ENCODE measurements around the gene RARB.
A peak's percentile ranks its signal among the peaks of the same experiment; 100 is the strongest.

Gene RARB

DNA sequence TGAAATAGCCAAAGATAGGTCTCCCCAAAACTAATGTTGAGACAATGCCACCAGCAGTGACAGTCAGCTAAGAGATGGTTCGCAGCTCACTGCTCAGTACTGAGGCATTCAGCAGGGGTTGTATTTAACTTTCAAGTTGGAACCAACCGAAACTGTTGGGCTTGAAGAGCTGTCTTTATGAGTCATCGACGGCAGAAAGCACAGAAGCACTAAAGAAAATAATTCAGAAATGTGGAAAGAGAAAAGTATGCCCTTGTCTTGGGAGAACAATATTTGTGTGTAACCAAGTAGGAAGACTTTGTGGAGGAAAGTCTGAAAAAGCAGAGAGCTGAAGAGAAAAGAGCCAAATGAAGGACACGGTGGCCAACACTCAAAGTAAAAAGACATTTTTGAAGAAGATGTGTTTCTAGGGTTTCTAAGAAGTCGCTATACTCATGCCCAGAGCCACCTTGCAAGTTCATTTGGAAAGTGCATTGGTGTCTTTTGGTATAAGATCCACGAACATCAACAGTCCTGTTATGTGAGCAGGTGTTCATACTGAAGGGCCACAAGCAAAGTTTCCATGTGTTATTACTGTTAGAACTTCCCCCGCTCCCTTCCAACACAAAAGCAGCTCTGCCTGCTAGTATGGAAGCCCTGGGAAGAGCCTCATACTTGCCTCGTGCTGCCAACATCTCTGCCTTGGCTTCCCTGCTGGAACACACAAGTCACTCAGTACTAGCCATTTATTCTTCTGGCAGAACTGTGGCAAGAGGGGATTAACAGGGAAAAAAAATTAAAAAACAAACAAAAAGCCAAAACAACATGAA lies 4.1 kb upstream of the RARB start:
- Mint-ChIP-seq H3K27me3 (ENCODE audit: low read depth) (no peaks in the 10 kb centered on the region), H3K36me3 (ENCODE audit: low read depth) (no peaks in the 10 kb centered on the region), H3K27ac (peak overlapping the region; percentile 99 to 100 (median 99)), H3K9me3 (no peaks in the 10 kb centered on the region), H3K4me3 (peak overlapping the region; percentile 34 to 63 (median 62)), H3K4me1 (peaks cover 48% of the 10 kb centered on the region)
- TF ChIP-seq, protein P1, sequence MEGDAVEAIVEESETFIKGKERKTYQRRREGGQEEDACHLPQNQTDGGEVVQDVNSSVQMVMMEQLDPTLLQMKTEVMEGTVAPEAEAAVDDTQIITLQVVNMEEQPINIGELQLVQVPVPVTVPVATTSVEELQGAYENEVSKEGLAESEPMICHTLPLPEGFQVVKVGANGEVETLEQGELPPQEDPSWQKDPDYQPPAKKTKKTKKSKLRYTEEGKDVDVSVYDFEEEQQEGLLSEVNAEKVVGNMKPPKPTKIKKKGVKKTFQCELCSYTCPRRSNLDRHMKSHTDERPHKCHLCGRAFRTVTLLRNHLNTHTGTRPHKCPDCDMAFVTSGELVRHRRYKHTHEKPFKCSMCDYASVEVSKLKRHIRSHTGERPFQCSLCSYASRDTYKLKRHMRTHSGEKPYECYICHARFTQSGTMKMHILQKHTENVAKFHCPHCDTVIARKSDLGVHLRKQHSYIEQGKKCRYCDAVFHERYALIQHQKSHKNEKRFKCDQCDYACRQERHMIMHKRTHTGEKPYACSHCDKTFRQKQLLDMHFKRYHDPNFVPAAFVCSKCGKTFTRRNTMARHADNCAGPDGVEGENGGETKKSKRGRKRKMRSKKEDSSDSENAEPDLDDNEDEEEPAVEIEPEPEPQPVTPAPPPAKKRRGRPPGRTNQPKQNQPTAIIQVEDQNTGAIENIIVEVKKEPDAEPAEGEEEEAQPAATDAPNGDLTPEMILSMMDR (IDR thresholded peaks at IDR 0.05; ENCODE audit: unreplicated experiment in 3 of 3), result no peak

DNA sequence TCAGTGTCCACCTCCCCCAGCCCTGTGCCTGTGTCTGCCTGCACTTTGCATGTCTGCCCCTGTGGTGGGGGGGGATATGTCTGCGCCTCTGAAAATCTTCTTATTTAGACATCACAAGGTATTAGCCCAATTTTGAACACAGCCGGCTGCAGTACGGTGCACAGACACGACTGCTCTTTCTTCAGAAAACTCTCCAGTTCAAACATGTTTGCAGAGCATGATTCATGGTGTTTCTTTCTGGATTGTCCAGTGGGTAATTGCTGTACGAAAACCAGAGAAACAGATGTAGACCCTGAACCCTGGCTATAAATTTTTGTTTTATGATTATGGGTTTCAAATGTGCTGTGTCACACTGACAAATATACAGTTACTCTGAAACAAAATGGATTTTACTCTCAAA lies 3.4 kb upstream of the RARB start:
- H3K27me3 Mint-ChIP-seq (ENCODE audit: low read depth), result no peaks in the 10 kb centered on the region
- peak overlapping the region; percentile 24 to 63 (median 62) for H3K4me3 Mint-ChIP-seq
- H3K27ac Mint-ChIP-seq, result peak overlapping the region; percentile 99 to 100 (median 99)
- TF ChIP-seq, protein P1 (IDR thresholded peaks at IDR 0.05; ENCODE audit: unreplicated experiment in 3 of 3), result no peak
- H3K4me1 Mint-ChIP-seq, result peaks cover 44% of the 10 kb centered on the region
- no peaks in the 10 kb centered on the region for H3K9me3 Mint-ChIP-seq
- no peaks in the 10 kb centered on the region for H3K36me3 Mint-ChIP-seq (ENCODE audit: low read depth)

DNA sequence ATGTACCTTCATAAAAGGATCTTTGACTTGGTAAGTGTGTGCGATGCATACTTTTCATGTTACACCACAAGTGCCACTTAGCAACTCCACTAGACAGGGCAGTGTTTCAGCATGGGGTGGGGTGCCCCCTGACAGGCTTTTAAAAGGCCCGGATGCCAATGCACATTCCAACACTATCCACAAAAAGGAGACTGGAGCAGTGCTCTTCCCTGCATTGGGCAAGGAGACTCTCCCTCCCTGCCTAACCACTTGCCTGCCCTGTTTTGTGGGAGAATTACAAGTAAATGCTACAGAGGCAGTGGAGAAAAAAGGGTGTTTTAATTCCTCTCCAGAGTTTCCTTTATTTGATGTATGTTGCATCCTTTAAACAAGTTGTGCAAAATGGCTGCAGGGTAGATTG lies 1.7 kb upstream of the RARB start:
- Mint-ChIP-seq H3K9me3 (no peaks in the 10 kb centered on the region), H3K36me3 (ENCODE audit: low read depth) (no peaks in the 10 kb centered on the region), H3K27ac (peak overlapping the region; percentile 99 to 100 (median 99)), H3K27me3 (ENCODE audit: low read depth) (no peaks in the 10 kb centered on the region), H3K4me3 (peak overlapping the region; percentile 94 to 99 (median 98)), H3K4me1 (peaks cover 44% of the 10 kb centered on the region)
- TF ChIP-seq, protein P1 (IDR thresholded peaks at IDR 0.05; ENCODE audit: unreplicated experiment in 3 of 3), result no peak

DNA sequence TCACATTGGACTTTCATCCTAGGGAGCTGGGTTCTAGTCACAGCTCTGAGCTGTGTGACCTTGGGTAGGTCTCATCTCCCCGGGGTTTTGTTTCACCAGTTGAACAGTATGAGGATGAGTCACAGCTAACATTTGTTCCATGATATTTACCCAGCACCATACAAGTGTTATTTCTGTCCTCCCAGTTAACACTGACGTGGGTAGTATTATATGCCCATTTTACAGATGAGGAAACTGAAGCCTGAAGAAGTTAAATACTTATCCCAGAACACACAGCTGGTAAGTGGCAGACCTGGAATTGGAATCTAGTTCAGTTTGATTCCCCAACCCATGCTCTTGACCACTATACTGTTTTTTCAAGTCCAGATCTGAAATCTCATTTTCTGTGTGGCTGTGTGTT lies 908 bp upstream of the RARB start:
- Mint-ChIP-seq H3K27ac (peak overlapping the region; percentile 99 to 100 (median 99)), H3K4me3 (peak overlapping the region; percentile 94 to 99 (median 98)), H3K36me3 (ENCODE audit: low read depth) (no peaks in the 10 kb centered on the region), H3K9me3 (no peaks in the 10 kb centered on the region), H3K4me1 (peaks cover 52% of the 10 kb centered on the region), H3K27me3 (ENCODE audit: low read depth) (no peaks in the 10 kb centered on the region)
- TF ChIP-seq, protein P1 (IDR thresholded peaks at IDR 0.05; ENCODE audit: unreplicated experiment in 3 of 3), result no peak

DNA sequence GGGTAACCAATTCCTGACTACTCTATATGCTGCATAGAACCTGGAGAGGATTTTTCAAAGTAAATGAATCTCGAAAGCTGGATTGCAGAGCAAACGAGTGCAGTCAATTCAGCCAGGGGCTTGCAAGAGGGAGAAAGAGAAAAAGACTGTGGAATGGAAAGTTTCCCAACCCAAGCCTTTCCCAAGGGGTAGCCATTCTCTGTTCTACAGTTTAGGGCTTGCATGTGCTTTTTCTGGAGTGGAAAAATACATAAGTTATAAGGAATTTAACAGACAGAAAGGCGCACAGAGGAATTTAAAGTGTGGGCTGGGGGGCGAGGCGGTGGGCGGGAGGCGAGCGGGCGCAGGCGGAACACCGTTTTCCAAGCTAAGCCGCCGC lies 511 bp upstream of the RARB start:
- peak overlapping the region; percentile 99 to 100 (median 99) for H3K27ac Mint-ChIP-seq
- no peaks in the 10 kb centered on the region for H3K9me3 Mint-ChIP-seq
- no peaks in the 10 kb centered on the region for H3K27me3 Mint-ChIP-seq (ENCODE audit: low read depth)
- no peaks in the 10 kb centered on the region for H3K36me3 Mint-ChIP-seq (ENCODE audit: low read depth)
- peak overlapping the region; percentile 94 to 99 (median 98) for H3K4me3 Mint-ChIP-seq
- TF ChIP-seq, protein P1 (IDR thresholded peaks at IDR 0.05; ENCODE audit: unreplicated experiment in 3 of 3), result no peak
- H3K4me1 Mint-ChIP-seq, result peaks cover 56% of the 10 kb centered on the region
